ENCODE measurements around the gene LRRC3B.

Gene LRRC3B

GRCh38 chr3:26634601-26635000 lies 12.0 kb downstream of the LRRC3B start:
- DNase-seq = no peak

DNA sequence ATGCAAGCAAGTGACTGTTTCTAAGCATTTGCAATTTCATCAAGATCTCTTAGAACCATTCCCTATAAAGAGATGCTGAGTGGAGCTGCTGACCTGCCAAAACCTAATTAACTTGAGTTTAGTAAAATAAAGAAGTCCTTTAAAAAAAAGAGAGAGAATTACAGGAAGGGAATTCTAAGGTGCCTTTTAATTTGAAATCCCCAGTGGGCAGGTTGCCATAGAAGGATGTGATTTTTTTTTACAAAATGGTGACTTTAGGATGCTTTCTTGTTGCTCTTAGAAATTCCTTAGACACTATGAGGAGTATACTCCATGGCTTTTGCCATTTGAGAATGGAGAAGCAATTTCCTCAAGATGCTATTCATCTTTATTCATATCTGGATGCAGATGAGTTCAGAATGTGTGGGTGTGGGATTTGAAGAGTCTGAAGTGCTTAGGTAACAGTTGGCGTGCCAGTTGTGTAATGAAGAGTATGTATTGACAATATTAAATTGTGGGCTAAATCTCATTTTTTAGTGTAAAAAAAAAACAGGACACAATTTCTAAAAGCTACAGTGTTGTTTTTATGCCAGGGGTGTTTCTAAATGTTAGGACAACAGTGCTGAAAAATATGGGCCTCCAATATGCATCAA lies 13.6 kb downstream of the LRRC3B start:
- no peak for DNase-seq

GRCh38 chr3:26637698-26638097 lies 15.1 kb downstream of the LRRC3B start:
- no peak for DNase-seq

- no peak for DNase-seq
Measured at GRCh38 chr3:26638113-26638512, 15.5 kb downstream of the LRRC3B start.

DNA sequence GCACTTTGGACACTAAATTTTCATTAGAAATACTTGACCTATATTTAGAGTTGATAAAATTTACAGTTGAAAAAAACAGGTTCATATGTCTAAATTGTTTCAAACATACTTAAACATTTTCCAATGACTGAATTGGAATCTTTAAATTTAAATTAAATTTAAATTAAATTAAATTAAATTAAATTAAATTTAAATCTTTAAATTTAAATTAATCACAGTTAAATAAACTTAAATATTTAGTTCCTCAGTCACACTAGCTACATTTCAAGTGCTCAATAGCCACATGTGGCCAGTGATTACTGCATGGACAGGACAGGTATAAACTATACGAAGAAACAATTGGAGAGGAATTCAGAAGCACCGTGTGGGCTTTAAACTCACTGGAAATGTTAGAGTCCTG lies 16.8 kb downstream of the LRRC3B start:
- no peak for DNase-seq

GRCh38 chr3:26647078-26647477 lies 24.5 kb downstream of the LRRC3B start:
- no peak for DNase-seq

DNA sequence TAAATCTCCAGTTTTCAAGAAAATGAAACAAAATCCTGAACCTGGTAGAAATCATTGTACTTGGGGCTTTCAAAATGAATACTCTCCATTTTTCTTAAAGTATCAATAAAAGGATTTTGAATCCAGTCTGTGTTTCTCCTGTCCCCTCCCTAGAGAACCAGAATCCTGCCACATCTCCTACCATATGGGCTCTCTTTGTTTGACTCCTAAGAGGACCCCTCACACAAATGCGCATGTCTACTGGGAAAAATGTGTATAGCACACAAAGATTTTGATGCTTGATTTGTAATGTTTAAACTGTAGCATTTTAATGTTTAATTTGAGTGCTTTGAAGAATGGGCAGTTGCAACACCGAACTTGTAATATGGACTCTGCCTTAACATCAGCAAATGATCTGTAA lies 25.9 kb downstream of the LRRC3B start:
- no peak for DNase-seq

- DNase-seq = no peak
Measured at GRCh38 chr3:26652164-26652563, 29.6 kb downstream of the LRRC3B start.

- no peak for DNase-seq
Measured at GRCh38 chr3:26653811-26654425, 31.3 kb downstream of the LRRC3B start.

GRCh38 chr3:26655231-26655630 lies 32.7 kb downstream of the LRRC3B start:
- DNase-seq = no peak

GRCh38 chr3:26657348-26657976 lies 34.9 kb downstream of the LRRC3B start:
- no peak for DNase-seq

- no peak for DNase-seq
Measured at GRCh38 chr3:26668171-26668570, 45.6 kb downstream of the LRRC3B start.

GRCh38 chr3:26668696-26669095 lies 46.1 kb downstream of the LRRC3B start:
- no peak for DNase-seq

- no peak for DNase-seq
Measured at GRCh38 chr3:26675336-26675735, 52.8 kb downstream of the LRRC3B start.

DNA sequence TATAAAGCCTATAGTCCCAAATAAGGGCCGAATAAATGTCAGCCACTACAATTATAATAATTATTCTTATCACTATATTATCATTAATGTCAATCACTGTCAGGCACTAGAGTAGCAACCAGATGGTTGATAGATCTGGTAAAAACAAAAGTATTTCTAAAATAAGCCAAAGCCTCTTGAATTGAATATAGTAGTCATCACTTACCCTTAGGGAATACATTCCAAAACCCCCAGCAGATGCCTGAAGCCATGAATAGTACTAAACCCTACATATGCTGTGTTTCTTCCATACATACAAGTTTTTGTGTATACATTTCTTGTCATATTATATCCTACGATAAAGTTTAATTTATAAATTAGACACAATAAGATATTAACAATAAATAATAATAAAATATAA lies 59.1 kb downstream of the LRRC3B start:
- DNase-seq = no peak

DNA sequence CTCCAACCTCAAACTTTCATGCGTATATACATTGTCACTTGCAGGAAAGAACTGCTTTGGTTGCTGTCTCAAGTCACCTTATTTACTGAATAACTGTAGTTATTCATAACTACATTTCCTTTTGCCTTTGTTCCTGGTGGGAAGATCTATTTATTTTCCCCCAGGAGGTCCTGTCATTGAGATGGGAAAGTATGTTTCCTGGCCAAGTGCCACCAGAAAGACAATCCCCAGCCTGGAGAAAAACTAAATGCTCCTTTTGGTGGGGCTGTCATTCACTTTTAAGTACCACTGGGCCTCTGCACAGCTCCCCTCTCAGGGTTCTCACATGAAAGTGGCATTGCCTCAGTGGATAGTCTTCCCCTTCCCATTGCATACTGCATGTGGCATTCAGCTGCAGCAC lies 59.8 kb downstream of the LRRC3B start:
- DNase-seq = no peak

GRCh38 chr3:26683902-26684301 lies 61.3 kb downstream of the LRRC3B start:
- DNase-seq = no peak

GRCh38 chr3:26687466-26687865 lies 64.9 kb downstream of the LRRC3B start:
- DNase-seq = no peak

GRCh38 chr3:26699553-26699952 lies 77.0 kb downstream of the LRRC3B start:
- no peak for DNase-seq

DNA sequence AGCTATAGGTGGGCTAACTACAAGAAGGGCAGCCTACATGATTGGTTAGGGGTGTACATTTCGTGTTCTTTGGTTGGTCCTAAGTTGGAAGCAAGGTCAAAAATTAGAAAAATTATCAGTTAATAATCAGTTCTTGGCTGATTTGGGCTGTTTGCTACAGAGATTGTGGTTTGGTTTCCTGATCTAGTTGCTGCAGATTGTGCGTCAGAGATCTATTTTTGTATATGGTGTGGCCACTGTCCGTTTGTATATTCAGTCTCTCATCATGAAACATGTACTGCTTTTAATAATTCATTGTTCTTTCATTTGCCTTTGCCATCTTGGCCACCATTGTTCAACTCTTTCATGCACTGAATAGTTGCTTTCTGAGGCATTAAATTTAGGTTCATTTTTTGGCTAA lies 80.9 kb downstream of the LRRC3B start:
- DNase-seq = no peak

GRCh38 chr3:26704736-26705135 lies 82.2 kb downstream of the LRRC3B start:
- no peak for DNase-seq

- no peak for DNase-seq
Measured at GRCh38 chr3:26708501-26708900, 85.9 kb downstream of the LRRC3B start.

DNA sequence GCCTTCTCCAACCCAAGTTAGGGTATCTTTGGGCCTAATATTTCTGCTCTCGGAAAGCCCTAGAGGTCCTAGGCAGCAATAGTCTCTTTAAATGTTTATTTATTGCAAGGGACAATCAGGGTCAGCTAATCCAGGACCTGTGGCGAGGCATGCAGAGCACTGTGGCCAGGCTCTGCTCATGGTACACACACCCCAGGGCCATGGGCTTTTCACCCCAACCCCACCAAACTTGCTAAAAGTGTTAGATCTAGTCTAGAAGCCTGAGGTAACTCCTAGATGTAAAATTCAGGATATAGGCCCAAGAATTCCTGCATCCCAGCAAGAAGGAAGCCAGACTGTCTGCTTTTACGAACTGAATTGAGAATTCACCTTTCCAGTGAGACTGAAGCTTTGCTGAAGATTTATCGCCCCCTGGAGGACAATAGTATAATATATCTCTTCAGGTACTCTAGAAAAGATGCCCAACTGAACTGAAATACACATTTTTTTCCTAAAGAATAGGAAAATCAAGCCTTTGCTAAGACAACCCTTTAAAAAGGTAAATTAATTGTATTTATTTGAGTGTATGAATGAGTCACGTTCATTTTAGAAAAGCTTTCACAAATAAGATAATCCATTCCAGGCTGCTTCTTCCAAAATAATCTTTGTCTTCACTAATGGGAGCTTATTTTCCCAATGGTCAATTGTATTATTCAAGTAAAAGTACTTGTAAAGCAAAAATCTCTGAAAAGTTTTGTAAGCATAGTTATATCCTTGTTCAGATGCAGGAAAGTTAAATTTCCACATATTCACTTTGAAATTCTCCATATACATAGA lies 89.8 kb downstream of the LRRC3B start:
- DNase-seq = peak; percentile 4

DNA sequence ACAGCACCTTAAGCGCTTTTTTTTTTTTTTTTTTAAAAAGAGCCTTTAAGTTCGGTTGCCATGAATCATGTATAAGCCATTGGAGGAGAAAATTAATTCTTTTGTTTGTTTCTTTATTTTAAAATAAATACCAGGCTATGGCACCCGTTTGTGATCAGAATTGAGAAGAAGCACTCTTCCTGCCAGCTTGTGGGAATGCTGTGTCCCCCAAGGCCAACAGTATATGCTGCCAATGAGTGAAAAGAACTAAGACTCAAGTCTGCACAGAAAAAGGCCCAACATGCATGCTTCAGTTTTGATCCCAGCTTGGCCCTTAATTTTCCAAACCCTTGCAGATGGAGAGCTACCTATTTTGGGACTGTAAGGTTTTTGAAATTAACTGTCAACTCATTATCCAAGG lies 90.5 kb downstream of the LRRC3B start:
- no peak for DNase-seq

Data from NCI-H748 treated with DMSO at 0.1 percent for 48 hours (cell line).